ENCODE measurements around the gene NANOS3. TPM values are rescaled to one million over a fixed set of nuclear protein-coding genes. Genes with fewer than 3 reads are reported as not detected.
A peak's percentile ranks its signal among the peaks of the same experiment; 100 is the strongest.

Gene NANOS3
- total and polyA plus RNA-seq, 4 experiments from 2014 or later = not detected

GRCh38 chr19:13896227-13896626 lies 19.3 kb downstream of the NANOS3 start:
- Mint-ChIP-seq H3K9me3 (no peaks in the 10 kb centered on the region), H3K4me1 (no peaks in the 10 kb centered on the region), H3K27me3 (no peaks in the 10 kb centered on the region), H3K4me3 (no peak overlapping the region), H3K27ac (no peak overlapping the region), H3K36me3 (peaks cover 0 to 3% of the 10 kb centered on the region in 2 donors)
- Histone ChIP-seq H3K27ac (ENCODE audit: low read depth, low read length) (no peak overlapping the region), H3K4me1 (ENCODE audit: insufficient read depth, low read length) (no peaks in the 10 kb centered on the region), H3K27me3 (ENCODE audit: insufficient read depth, low read length) (no peaks in the 10 kb centered on the region), H3K36me3 (ENCODE audit: insufficient read depth, low read length) (no peaks in the 10 kb centered on the region), H3K9me3 (ENCODE audit: control insufficient read depth in 1 of 2, low read length in 2 of 2) (no peaks in the 10 kb centered on the region), H3K4me3 (ENCODE audit: low read length in 2 of 2) (no peak overlapping the region)
- intact Hi-C loops (cut with micrococcal nuclease) = no loop called here
- ChIA-PET CTCF (ENCODE audit: partially characterized antibody) (no interaction called here), POLR2A (ENCODE audit: partially characterized antibody) (no interaction called here)
- DNase-seq = no peak

GRCh38 chr19:13899393-13899792 lies 22.5 kb downstream of the NANOS3 start:
- no peaks in the 10 kb centered on the region for H3K9me3 Mint-ChIP-seq
- Histone ChIP-seq H3K27ac (ENCODE audit: low read depth, low read length) (no peak overlapping the region), H3K9me3 (ENCODE audit: control insufficient read depth in 1 of 2, low read length in 2 of 2) (no peaks in the 10 kb centered on the region), H3K4me1 (ENCODE audit: insufficient read depth, low read length) (no peaks in the 10 kb centered on the region), H3K36me3 (ENCODE audit: insufficient read depth, low read length) (no peaks in the 10 kb centered on the region), H3K27me3 (ENCODE audit: insufficient read depth, low read length) (no peaks in the 10 kb centered on the region), H3K4me3 (ENCODE audit: low read length in 2 of 2) (no peak overlapping the region)
- H3K4me1 Mint-ChIP-seq = peaks cover 0 to 3% (median 0%) of the 10 kb centered on the region in 4 donors
- intact Hi-C loops (cut with micrococcal nuclease) = no loop called here
- ChIA-PET CTCF (ENCODE audit: partially characterized antibody) (interaction anchor here (1.1 to 1.3 kb wide), 4 partner anchors 17 to 160 kb away, joined by 3 to 4 read pairs (median 3); no protein-coding TSS in a partner anchor), POLR2A (ENCODE audit: partially characterized antibody) (interaction anchor here (1.2 to 1.3 kb wide), 2 partner anchors 10 to 133 kb away, joined by 3 to 5 read pairs; partner anchors contain the start of gene IL27RA)
- no peak for DNase-seq
- no peak overlapping the region for H3K4me3 Mint-ChIP-seq
- H3K27ac Mint-ChIP-seq = peak overlapping the region in 1 of 7 donors; percentile 36
- no peaks in the 10 kb centered on the region for H3K27me3 Mint-ChIP-seq
- no peaks in the 10 kb centered on the region for H3K36me3 Mint-ChIP-seq

- H3K4me1 ChIP-seq (ENCODE audit: insufficient read depth, low read length) = no peaks in the 10 kb centered on the region
- CTCF ChIA-PET (ENCODE audit: partially characterized antibody) = interaction anchor here (1.3 to 1.4 kb wide), 2 partner anchors 16 to 151 kb away, joined by 3 read pairs; no protein-coding TSS in a partner anchor
- peaks cover 0 to 5% (median 1%) of the 10 kb centered on the region in 4 donors for H3K4me1 Mint-ChIP-seq
- H3K36me3 Mint-ChIP-seq = no peaks in the 10 kb centered on the region
- H3K4me3 Mint-ChIP-seq = no peak overlapping the region
- no peak for DNase-seq
- H3K9me3 Mint-ChIP-seq = no peaks in the 10 kb centered on the region
- no peak overlapping the region for H3K27ac ChIP-seq (ENCODE audit: low read depth, low read length)
- H3K4me3 ChIP-seq (ENCODE audit: low read length in 2 of 2) = no peak overlapping the region
- intact Hi-C loops (cut with micrococcal nuclease) = no loop called here
- H3K27me3 Mint-ChIP-seq = no peaks in the 10 kb centered on the region
- H3K9me3 ChIP-seq (ENCODE audit: control insufficient read depth in 1 of 2, low read length in 2 of 2) = no peaks in the 10 kb centered on the region
- H3K27me3 ChIP-seq (ENCODE audit: insufficient read depth, low read length) = no peaks in the 10 kb centered on the region
- POLR2A ChIA-PET (ENCODE audit: partially characterized antibody) = interaction anchor here (0.7 to 1.3 kb wide), 3 partner anchors 10 to 317 kb away, joined by 3 read pairs; partner anchors contain the start of gene IL27RA
- peak overlapping the region in 1 of 7 donors; percentile 60 for H3K27ac Mint-ChIP-seq
- no peaks in the 10 kb centered on the region for H3K36me3 ChIP-seq (ENCODE audit: insufficient read depth, low read length)
Measured at GRCh38 chr19:13899912-13900584, 23.1 kb downstream of the NANOS3 start.

GRCh38 chr19:13902993-13903555 lies 26.1 kb downstream of the NANOS3 start:
- H3K36me3 ChIP-seq (ENCODE audit: insufficient read depth, low read length) = no peaks in the 10 kb centered on the region
- Mint-ChIP-seq H3K4me3 (peak overlapping the region in 1 of 8 donors; percentile 39), H3K36me3 (peaks cover 0 to 4% of the 10 kb centered on the region in 2 donors), H3K27ac (peak overlapping the region in 4 of 7 donors; percentile 3 to 70 (median 49)), H3K9me3 (no peaks in the 10 kb centered on the region), H3K27me3 (no peaks in the 10 kb centered on the region), H3K4me1 (peaks cover 10 to 21% (median 13%) of the 10 kb centered on the region in 4 donors)
- intact Hi-C loops (cut with micrococcal nuclease) = loop anchor here (1.0 to 2.0 kb wide), 5 partner anchors 23 to 170 kb away; no protein-coding TSS in a partner anchor
- H3K4me1 ChIP-seq (ENCODE audit: insufficient read depth, low read length) = peaks cover 15% of the 10 kb centered on the region
- H3K27me3 ChIP-seq (ENCODE audit: insufficient read depth, low read length) = no peaks in the 10 kb centered on the region
- DNase-seq = peak in 3 of 5 donors; percentile 31 to 37 (median 35)
- H3K27ac ChIP-seq (ENCODE audit: low read depth, low read length) = no peak overlapping the region
- no peaks in the 10 kb centered on the region for H3K9me3 ChIP-seq (ENCODE audit: control insufficient read depth in 1 of 2, low read length in 2 of 2)
- ChIA-PET CTCF (ENCODE audit: partially characterized antibody) (interaction anchor here (0.8 to 2.5 kb wide), 13 partner anchors 13 to 170 kb away, joined by 3 to 15 read pairs (median 6); partner anchors contain the start of gene MISP3), POLR2A (ENCODE audit: partially characterized antibody) (interaction anchor here (0.6 to 1.1 kb wide), 4 partner anchors 10 to 168 kb away, joined by 3 to 5 read pairs (median 4); partner anchors contain the start of gene IL27RA)
- no peak overlapping the region for H3K4me3 ChIP-seq (ENCODE audit: low read length in 2 of 2)

GRCh38 chr19:13905634-13906520 lies 28.9 kb downstream of the NANOS3 start, which contains the start of the genes BRME1 and CC2D1A:
TSS of gene BRME1 (minus strand) at chr19:13906117. CDS start at chr19:13904892, 1,225 bp downstream.
TSS of gene CC2D1A (plus strand) at chr19:13906201. CDS start at chr19:13906442, 241 bp downstream.
- Histone ChIP-seq H3K4me3 (ENCODE audit: low read length in 2 of 2) (peak within 1 kb of the TSS; percentile 34 to 79), H3K9me3 (ENCODE audit: control insufficient read depth in 1 of 2, low read length in 2 of 2) (no peaks in the 10 kb centered on the region), H3K36me3 (ENCODE audit: insufficient read depth, low read length) (no peaks in the 10 kb centered on the region), H3K27me3 (ENCODE audit: insufficient read depth, low read length) (no peaks in the 10 kb centered on the region), H3K27ac (ENCODE audit: low read depth, low read length) (peak within 1 kb of the TSS; percentile 77), H3K4me1 (ENCODE audit: insufficient read depth, low read length) (peaks cover 15% of the 10 kb centered on the region)
- intact Hi-C loops (cut with micrococcal nuclease) = loop anchor here (1.0 to 5.0 kb wide), 3 partner anchors 46 to 100 kb away; partner anchors contain the start of genes DCAF15 and RFX1
- POLR2A ChIA-PET (ENCODE audit: partially characterized antibody) = interaction anchor here (0.6 to 3.1 kb wide), 7 partner anchors 24 to 1253 kb away, joined by 3 to 24 read pairs (median 4); partner anchors contain the start of genes C19orf53, IL27RA and RFX1
- CTCF ChIA-PET (ENCODE audit: partially characterized antibody) = interaction anchor here (0.7 to 1.6 kb wide), 5 partner anchors 27 to 231 kb away, joined by 3 to 5 read pairs (median 4); partner anchors contain the start of gene ASF1B
- peaks cover 10 to 21% (median 13%) of the 10 kb centered on the region in 4 donors for H3K4me1 Mint-ChIP-seq
- H3K27ac Mint-ChIP-seq = peak within 1 kb of the TSS; percentile 73 to 98 (median 94)
- no peaks in the 10 kb centered on the region for H3K27me3 Mint-ChIP-seq
- DNase-seq = peak; percentile 91 to 92 (median 92)
- H3K4me3 Mint-ChIP-seq = peak within 1 kb of the TSS; percentile 82 to 93 (median 88)
- H3K9me3 Mint-ChIP-seq = no peaks in the 10 kb centered on the region
- peaks cover 0 to 14% of the 10 kb centered on the region in 2 donors for H3K36me3 Mint-ChIP-seq

GRCh38 chr19:13906521-13906904 lies 29.6 kb downstream of the NANOS3 start:
- ChIA-PET CTCF (ENCODE audit: partially characterized antibody) (interaction anchor here (0.9 to 1.6 kb wide), 4 partner anchors 142 to 230 kb away, joined by 3 to 5 read pairs (median 4); partner anchors contain the start of gene ASF1B), POLR2A (ENCODE audit: partially characterized antibody) (interaction anchor here (0.9 to 3.1 kb wide), 6 partner anchors 25 to 174 kb away, joined by 3 to 24 read pairs (median 6); partner anchors contain the start of genes DCAF15, IL27RA and RFX1)
- Mint-ChIP-seq H3K4me3 (peak overlapping the region; percentile 77 to 89 (median 80)), H3K27me3 (no peaks in the 10 kb centered on the region), H3K27ac (peak overlapping the region in 5 of 7 donors; percentile 62 to 89 (median 79)), H3K4me1 (peaks cover 10 to 21% (median 13%) of the 10 kb centered on the region in 4 donors), H3K9me3 (no peaks in the 10 kb centered on the region), H3K36me3 (peaks cover 0 to 18% of the 10 kb centered on the region in 2 donors)
- H3K36me3 ChIP-seq (ENCODE audit: insufficient read depth, low read length) = no peaks in the 10 kb centered on the region
- no peaks in the 10 kb centered on the region for H3K9me3 ChIP-seq (ENCODE audit: control insufficient read depth in 1 of 2, low read length in 2 of 2)
- DNase-seq = peak in 2 of 5 donors; percentile 30 to 60
- H3K4me1 ChIP-seq (ENCODE audit: insufficient read depth, low read length) = peaks cover 15% of the 10 kb centered on the region
- H3K4me3 ChIP-seq (ENCODE audit: low read length in 2 of 2) = peak overlapping the region; percentile 24 to 79
- intact Hi-C loops (cut with micrococcal nuclease) = loop anchor here (1.0 to 5.0 kb wide), 3 partner anchors 46 to 100 kb away; partner anchors contain the start of genes DCAF15 and RFX1
- H3K27ac ChIP-seq (ENCODE audit: low read depth, low read length) = peak overlapping the region; percentile 77
- no peaks in the 10 kb centered on the region for H3K27me3 ChIP-seq (ENCODE audit: insufficient read depth, low read length)
